HepG2 (cell line): ENCODE results near the gene LRIF1. TPM values are rescaled to one million over a fixed set of nuclear protein-coding genes. Genes with fewer than 3 reads are reported as not detected.

ENCODE experiments used
- ATAC-seq: fragments of 200-7000 bp; cut with Tn5 transposase; 3 replicates; pipeline ENCODE4 v1.9.1; 2020; ENCODE audit warnings: mild to moderate bottlenecking, moderate library complexity
- BruUV-seq: library from RNA; stranded (reverse); fragments of 400-500 nt; replicated peaks from 2 replicates; lab custom pipeline; 2021; lab: Mats Ljungman, UMichigan
- CTCF ChIA-PET: fragments of 300-600 bp; formaldehyde crosslinking; extraction: SDS; loops from one replicate; lab custom pipeline; 2021; ENCODE audit warnings: low total read pairs, inconsistent platforms, low intra/inter-chr PET ratio; lab: Yijun Ruan, JAX
- POLR2A ChIA-PET: fragments of 350-600 bp; sonication (Branson Sonifier 250); formaldehyde crosslinking; loops from one replicate; lab custom pipeline; 2020; ENCODE audit warnings: antibody characterized with exemption, inconsistent platforms; lab: Yijun Ruan, JAX
- DNase-seq: peaks from one replicate; pipeline ENCODE4 v3.0.0-alpha.2; 2015; ENCODE audit warnings: low spot score
- FAIRE-seq: peaks from 3 replicates; lab custom pipeline; 2011; peaks lifted over from hg19 to GRCh38; lab: Jason Lieb, UNC
- H2AFZ ChIP-seq: one replicate; pipeline ENCODE4 v1.6.1; 2011; ENCODE audit warnings: low read length, inconsistent platforms
- H3K27ac ChIP-seq: fragments of 300-600 bp; 3 replicates; pipeline ENCODE4 v1.8.0; 2011; ENCODE audit warnings: mixed run types, mild to moderate bottlenecking, mixed read lengths, low read length, inconsistent platforms; ENCODE audit not compliant: insufficient read depth; ENCODE audit errors: extremely low read length
- H3K27me3 ChIP-seq, 2 experiments: fragments of 200-600 bp in 1 of 2; 2 replicates in 1 of 2; 3 replicates in 1 of 2; pipeline versions ENCODE4 v1.6.0 to v1.8.0; 2011; ENCODE audit warnings: low read length in 2 of 2, mild to moderate bottlenecking in 2 of 2, moderate library complexity in 2 of 2, inconsistent platforms in 1 of 2; ENCODE audit not compliant: insufficient read depth in 2 of 2, control insufficient read depth in 1 of 2
- H3K36me3 ChIP-seq, 2 experiments: fragments of 200-600 bp in 1 of 2; replicated peaks in 1 of 2; 2 replicates in 1 of 2; 3 replicates in 1 of 2; pipeline versions ENCODE4 v1.5.1 to v1.8.0; 2011; ENCODE audit warnings: low read length in 2 of 2, inconsistent platforms in 1 of 2; ENCODE audit not compliant: insufficient read depth in 2 of 2, control insufficient read depth in 1 of 2
- H3K4me1 ChIP-seq: 2 replicates; pipeline ENCODE4 v1.5.1; 2012; ENCODE audit warnings: low read length, inconsistent platforms; ENCODE audit not compliant: insufficient read depth
- H3K4me2 ChIP-seq: 2 replicates; pipeline ENCODE4 v1.6.0; 2011; ENCODE audit warnings: low read depth, low read length, inconsistent platforms
- H3K4me3 ChIP-seq, 3 experiments: fragments of 200-600 bp in 1 of 3; sonication (generic), shearing (Covaris generic) in 1 of 3; replicated peaks in 1 of 3; 2 replicates each; pipeline ENCODE4 v1.5.1; 2011 to 2016; ENCODE audit warnings: low read length in 3 of 3, inconsistent platforms in 2 of 3, low read depth in 2 of 3, mild to moderate bottlenecking in 2 of 3, control low read depth in 1 of 3, mixed read lengths in 1 of 3; ENCODE audit not compliant: insufficient read depth in 1 of 3
- H3K79me2 ChIP-seq: one replicate; pipeline ENCODE4 v1.6.1; 2011; ENCODE audit warnings: low read length, inconsistent platforms; ENCODE audit not compliant: insufficient read depth
- H3K9ac ChIP-seq: 2 replicates; pipeline ENCODE4 v1.6.0; 2011; ENCODE audit warnings: mild to moderate bottlenecking, low read depth, low read length, inconsistent platforms; ENCODE audit not compliant: insufficient read depth
- H3K9me3 ChIP-seq: 2 replicates; pipeline ENCODE4 v1.5.1; 2012; ENCODE audit warnings: mild to moderate bottlenecking, low read length
- H4K20me1 ChIP-seq: 2 replicates; pipeline ENCODE4 v1.6.0; 2011; ENCODE audit warnings: inconsistent platforms, mild to moderate bottlenecking, low read length, moderate library complexity; ENCODE audit not compliant: insufficient read depth
- ZNF709 ChIP-seq: sonication (generic); formaldehyde crosslinking; IDR thresholded peaks from 2 replicates; pipeline ENCODE4 v1.5.0; 2020; ENCODE audit warnings: mild to moderate bottlenecking, missing genetic modification reagents
- ZSCAN30 ChIP-seq: sonication (generic); formaldehyde crosslinking; IDR thresholded peaks from 2 replicates; pipeline ENCODE4 v1.5.0; 2020; ENCODE audit warnings: mild to moderate bottlenecking, missing genetic modification reagents
- WGBS: methylation state at CpG from one replicate; pipeline ENCODE4 v1.1.6; 2017; ENCODE audit warnings: low lambda C conversion rate; 5-methylcytosine and 5-hydroxymethylcytosine counted together
- in situ Hi-C: cut with HindIII; loops from 2 replicates; pipeline ENCODE4 v1.10.0; 2017; ENCODE audit warnings: low pct_unique_long_range_greater_than_20kb; ENCODE audit not compliant: extremely low pct_ligation_motif_present
- intact Hi-C: fragments of 100-400 bp; cut with micrococcal nuclease; formaldehyde crosslinking; loops from one replicate; pipeline ENCODE4 v1.10.0; 2022; ENCODE audit not compliant: unreplicated experiment
- polyA plus RNA-seq, 8 experiments: library from polyadenylated mRNA; depleted of rRNA in 3 of 8; stranded (reverse) in 7 of 8; unstranded in 1 of 8; fragments of >200 nt; fragmentation: Illumina TruSeq in 4 of 8; extraction: Trizol in 4 of 8; gene quantifications; 2 replicates each; pipeline versions ENCODE4 v1.2.1 to v1.2.3, GENCODE V29; 2011 to 2016; ENCODE audit warnings: low read depth in 4 of 8, missing spikeins in 1 of 8, mixed read lengths in 1 of 8; ENCODE audit not compliant: insufficient read depth in 1 of 8
- total RNA-seq, 5 experiments: library from RNA; depleted of rRNA; stranded (reverse); fragments of >200 nt; fragmentation: Illumina TruSeq; extraction: Trizol; gene quantifications; 2 replicates each; pipeline ENCODE4 v1.2.3, GENCODE V29; 2016; ENCODE audit warnings: low read depth in 1 of 5
- TF ChIP-seq, protein P1 (sequence below): sonication (generic); formaldehyde crosslinking; IDR thresholded peaks from 2 replicates; pipeline ENCODE4 v1.4.0; 2020; ENCODE audit warnings: missing genetic modification reagents, mild to moderate bottlenecking, borderline replicate concordance
- TF ChIP-seq, protein P2 (sequence below): sonication (generic); formaldehyde crosslinking; IDR thresholded peaks from 2 replicates; pipeline ENCODE4 v1.4.0; 2020; ENCODE audit warnings: missing genetic modification reagents
- TF ChIP-seq, protein P3 (sequence below): sonication (generic); formaldehyde crosslinking; IDR thresholded peaks from one replicate; pipeline ENCODE4 v1.5.1; 2020; ENCODE audit warnings: mild to moderate bottlenecking, missing genetic modification reagents; ENCODE audit errors: not compliant biosample characterization

The LRIF1 gene
- total and polyA plus RNA-seq, 2 of the 13 experiments (the other 11 are each of a cell fraction or from before 2014, with no cell fraction given): 18.4 to 42.4 TPM

DNA sequence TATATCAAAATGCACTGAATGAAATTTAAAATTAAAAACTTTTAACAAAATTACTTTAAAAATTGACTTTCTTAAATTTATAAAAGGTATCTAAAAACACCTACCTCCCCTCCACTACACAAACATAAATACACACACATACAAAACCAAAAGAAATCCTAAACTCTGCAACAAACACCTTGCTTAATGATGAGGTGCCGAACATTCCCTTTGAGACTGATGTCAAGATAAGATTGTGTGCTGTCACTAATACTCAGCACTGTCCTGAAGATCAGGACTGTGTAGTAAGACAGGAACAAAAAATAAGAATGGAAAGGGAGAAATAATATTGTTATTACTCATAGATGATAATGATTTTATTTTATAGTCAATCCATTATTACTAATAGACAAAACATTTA, 45.7 kb downstream of the LRIF1 start:
- TF ChIP-seq ZSCAN30 (no peak), ZNF709 (no peak)
- TF ChIP-seq, protein P1, sequence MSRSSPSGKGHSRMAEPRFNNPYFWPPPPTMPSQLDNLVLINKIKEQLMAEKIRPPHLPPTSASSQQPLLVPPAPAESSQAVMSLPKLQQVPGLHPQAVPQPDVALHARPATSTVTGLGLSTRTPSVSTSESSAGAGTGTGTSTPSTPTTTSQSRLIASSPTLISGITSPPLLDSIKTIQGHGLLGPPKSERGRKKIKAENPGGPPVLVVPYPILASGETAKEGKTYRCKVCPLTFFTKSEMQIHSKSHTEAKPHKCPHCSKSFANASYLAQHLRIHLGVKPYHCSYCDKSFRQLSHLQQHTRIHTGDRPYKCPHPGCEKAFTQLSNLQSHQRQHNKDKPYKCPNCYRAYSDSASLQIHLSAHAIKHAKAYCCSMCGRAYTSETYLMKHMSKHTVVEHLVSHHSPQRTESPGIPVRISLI: no peak
- TF ChIP-seq, protein P2, sequence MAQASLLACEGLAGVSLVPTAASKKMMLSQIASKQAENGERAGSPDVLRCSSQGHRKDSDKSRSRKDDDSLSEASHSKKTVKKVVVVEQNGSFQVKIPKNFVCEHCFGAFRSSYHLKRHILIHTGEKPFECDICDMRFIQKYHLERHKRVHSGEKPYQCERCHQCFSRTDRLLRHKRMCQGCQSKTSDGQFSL (CRISPR knock-in tag): no peak
- TF ChIP-seq, protein P3, sequence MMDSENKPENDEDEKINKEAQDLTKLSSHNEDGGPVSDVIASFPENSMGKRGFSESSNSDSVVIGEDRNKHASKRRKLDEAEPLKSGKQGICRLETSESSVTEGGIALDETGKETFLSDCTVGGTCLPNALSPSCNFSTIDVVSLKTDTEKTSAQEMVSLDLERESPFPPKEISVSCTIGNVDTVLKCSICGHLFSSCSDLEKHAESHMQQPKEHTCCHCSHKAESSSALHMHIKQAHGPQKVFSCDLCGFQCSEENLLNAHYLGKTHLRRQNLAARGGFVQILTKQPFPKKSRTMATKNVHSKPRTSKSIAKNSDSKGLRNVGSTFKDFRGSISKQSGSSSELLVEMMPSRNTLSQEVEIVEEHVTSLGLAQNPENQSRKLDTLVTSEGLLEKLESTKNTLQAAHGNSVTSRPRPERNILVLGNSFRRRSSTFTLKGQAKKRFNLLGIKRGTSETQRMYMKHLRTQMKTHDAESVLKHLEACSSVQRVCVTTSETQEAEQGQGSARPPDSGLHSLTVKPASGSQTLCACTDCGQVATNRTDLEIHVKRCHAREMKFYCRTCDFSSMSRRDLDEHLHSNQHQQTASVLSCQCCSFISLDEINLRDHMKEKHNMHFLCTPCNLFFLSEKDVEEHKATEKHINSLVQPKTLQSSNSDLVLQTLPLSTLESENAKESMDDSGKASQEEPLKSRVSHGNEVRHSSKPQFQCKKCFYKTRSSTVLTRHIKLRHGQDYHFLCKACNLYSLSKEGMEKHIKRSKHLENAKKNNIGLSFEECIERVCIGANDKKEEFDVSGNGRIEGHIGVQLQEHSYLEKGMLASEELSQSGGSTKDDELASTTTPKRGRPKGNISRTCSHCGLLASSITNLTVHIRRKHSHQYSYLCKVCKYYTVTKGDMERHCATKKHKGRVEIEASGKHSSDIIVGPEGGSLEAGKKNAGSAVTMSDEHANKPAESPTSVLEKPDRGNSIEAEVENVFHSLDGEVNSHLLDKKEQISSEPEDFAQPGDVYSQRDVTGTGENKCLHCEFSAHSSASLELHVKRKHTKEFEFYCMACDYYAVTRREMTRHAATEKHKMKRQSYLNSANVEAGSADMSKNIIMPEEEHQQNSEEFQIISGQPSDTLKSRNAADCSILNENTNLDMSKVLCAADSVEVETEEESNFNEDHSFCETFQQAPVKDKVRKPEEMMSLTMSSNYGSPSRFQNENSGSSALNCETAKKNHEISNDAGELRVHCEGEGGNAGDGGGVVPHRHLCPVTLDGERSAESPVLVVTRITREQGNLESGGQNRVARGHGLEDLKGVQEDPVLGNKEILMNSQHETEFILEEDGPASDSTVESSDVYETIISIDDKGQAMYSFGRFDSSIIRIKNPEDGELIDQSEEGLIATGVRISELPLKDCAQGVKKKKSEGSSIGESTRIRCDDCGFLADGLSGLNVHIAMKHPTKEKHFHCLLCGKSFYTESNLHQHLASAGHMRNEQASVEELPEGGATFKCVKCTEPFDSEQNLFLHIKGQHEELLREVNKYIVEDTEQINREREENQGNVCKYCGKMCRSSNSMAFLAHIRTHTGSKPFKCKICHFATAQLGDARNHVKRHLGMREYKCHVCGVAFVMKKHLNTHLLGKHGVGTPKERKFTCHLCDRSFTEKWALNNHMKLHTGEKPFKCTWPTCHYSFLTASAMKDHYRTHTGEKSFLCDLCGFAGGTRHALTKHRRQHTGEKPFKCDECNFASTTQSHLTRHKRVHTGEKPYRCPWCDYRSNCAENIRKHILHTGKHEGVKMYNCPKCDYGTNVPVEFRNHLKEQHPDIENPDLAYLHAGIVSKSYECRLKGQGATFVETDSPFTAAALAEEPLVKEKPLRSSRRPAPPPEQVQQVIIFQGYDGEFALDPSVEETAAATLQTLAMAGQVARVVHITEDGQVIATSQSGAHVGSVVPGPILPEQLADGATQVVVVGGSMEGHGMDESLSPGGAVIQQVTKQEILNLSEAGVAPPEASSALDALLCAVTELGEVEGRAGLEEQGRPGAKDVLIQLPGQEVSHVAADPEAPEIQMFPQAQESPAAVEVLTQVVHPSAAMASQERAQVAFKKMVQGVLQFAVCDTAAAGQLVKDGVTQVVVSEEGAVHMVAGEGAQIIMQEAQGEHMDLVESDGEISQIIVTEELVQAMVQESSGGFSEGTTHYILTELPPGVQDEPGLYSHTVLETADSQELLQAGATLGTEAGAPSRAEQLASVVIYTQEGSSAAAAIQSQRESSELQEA (CRISPR knock-in tag): no peak
- in situ Hi-C loops: no loop called here
- 5% methylated on average over 1 of the region's 1 CpG for WGBS
- Histone ChIP-seq H3K79me2 (no peaks in the 10 kb centered on the region), H4K20me1 (no peaks in the 10 kb centered on the region), H2AFZ (no peak overlapping the region), H3K4me2 (no peak overlapping the region), H3K4me1 (no peaks in the 10 kb centered on the region), H3K36me3 (no peaks in the 10 kb centered on the region), H3K9ac (no peak overlapping the region), H3K9me3 (no peaks in the 10 kb centered on the region), H3K27me3 (no peaks in the 10 kb centered on the region), H3K4me3 (no peak overlapping the region), H3K27ac (no peak overlapping the region)
- ATAC-seq (no peak), FAIRE-seq (no peak), DNase-seq (no peak)
- intact Hi-C loops: no loop called here
- BruUV-seq: no TSS peak
- POLR2A ChIA-PET: no interaction called here
- CTCF ChIA-PET: no interaction called here
